IPS-NIHi11 (cell line): ENCODE data around the gene KLHDC10.
"Not testable (repeated sequence)": the region's sequence is repeated elsewhere in the genome, so short reads cannot be mapped to it uniquely, and the experiment has no call there.

Source experiments
- DNase-seq: peaks from one replicate; pipeline ENCODE4 v3.0.0; 2012; ENCODE audit warnings: mixed read lengths, low spot score

KLHDC10 gene

DNA sequence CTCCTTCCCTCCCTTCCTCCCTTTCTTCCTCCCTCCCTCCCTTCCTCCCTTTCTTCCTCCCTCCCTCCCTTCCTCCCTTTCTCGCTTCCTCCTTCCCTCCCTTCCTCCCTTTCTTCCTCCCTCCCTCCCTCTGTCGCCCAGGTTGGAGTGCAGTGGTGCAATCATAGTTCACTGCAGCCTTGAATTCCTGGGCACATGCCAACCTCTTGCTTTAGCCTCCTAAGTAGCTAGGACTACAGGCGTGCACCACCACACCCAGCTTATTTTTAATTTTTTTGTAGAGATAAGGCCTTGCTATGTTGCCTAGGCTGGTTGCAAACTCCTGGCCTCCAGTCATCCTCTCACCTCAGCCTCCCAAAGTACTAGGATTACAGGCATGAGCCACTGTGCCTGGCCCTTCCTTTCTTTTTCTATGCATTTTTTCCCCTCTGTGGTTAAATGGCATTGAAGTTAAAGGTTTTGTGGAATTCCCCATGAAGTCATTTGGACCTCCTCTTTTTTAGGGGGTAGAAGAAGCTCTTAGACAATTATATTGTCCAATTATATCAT is 9.6 kb downstream of the KLHDC10 start:
- DNase-seq, result no peak

DNA sequence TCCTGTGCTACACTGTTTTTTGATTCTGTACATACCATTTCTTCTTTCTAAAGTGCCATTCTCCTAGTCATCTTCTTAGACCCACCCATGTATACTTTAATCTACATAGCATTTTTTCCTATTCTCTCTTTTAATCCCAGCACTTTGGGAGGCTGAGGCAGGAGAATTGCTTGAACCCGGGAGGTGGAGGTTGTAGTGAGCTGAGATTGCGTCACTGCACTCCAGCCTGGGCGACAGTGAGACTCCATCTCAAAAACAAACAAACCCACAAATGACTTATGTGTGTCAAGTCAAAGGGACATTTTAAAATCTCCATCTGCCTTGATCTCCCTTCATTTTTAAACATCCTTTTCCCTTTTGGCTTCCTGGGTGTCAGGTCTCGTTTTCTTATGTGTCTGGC is 13.2 kb downstream of the KLHDC10 start:
- not testable (repeated sequence) for DNase-seq

DNA sequence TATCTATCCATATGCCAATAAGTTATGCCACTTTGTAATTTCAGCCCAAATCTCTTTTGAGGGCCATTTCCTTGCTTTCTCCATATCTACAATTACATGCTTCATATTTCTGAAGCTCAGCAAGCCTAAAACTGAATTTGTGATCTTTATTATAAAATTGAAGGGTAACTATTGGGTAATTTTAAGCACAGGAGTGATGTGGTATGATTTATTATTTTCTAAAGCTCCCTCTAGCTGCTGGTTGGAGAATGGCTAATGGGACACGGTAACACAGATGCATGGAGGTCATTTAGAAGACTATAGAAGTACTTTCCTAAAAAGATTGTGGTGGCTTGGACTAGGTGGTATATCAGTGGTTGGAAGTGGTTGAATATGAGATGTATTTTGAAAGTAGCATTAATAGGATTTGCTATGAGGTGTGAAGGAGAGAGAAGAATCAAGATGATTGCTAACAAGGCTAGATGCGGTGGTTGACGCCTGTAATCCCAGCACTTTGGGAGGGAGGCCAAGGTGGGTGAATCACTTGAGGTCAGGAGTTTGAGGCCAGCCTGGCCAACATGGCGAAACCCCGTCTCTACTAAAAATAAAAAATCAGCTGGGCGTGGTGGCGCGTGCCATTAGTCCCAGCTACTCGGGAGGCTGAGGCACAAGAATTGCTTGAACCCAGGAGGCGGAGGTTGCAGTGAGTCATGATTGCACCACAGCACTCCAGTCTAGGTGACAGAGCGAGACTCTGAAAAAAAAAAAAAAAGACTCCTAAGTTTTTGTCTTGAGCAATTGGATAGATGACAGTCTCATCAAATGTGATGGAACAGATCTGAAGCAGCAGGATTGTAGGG is 13.9 kb downstream of the KLHDC10 start:
- DNase-seq, result peak; percentile 10

DNA sequence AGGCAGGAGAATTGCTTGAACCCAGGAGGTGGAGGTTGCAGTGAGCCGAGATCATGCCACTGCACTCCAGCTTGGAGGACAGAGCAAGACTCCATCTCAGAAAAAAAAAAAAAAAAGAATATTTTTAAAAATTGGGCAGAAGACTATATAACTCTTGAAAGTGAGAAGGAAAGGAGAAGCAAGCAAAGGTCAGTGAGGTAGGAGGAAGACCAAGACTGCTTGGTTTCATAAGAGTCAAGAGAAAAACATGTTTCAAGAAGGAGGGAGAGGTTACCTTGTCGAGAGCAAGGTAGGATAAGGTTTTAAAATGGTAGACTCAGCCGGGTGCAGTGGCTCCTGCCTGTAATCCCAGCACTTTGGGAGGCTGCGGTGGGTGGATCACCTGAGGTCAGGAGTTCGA is 14.9 kb downstream of the KLHDC10 start:
- not testable (repeated sequence) for DNase-seq

DNA sequence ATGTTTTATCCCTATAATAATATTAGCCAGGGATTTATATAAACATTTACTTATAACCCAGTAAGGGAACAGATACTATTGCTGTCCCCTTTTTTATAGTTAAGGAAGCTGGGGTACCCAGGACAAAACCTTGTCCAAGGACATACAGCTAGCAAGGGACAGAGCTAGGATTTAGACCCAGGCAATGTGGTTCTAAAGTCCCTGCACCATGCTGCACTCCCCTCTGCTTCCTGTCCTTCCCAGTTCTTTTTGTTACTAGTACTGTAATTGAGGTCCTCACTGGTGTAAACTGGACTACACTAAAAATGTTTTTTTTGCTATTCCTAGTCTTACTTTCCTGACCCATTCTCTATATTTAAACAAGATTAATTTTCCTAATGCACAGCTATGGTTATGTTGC is 16.6 kb downstream of the KLHDC10 start:
- DNase-seq, result no peak

DNA sequence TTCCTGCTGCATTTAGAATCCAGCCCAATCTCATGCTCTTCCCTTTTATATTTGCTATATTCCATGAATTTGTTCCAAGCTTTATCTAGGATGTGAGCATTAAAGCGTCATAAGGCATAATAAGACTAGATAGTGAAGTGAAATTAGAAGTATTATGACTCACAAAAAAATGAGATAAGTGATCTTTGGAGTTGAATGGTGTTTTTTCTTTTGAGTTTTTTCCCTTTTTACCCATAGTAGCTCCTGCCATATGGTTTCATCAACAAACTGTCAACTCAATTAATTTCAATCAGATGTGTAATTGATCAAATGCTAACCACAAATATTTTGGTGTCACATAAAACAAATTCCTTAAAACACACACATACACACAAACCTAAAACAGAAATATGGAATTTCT is 17.0 kb downstream of the KLHDC10 start:
- no peak for DNase-seq

DNA sequence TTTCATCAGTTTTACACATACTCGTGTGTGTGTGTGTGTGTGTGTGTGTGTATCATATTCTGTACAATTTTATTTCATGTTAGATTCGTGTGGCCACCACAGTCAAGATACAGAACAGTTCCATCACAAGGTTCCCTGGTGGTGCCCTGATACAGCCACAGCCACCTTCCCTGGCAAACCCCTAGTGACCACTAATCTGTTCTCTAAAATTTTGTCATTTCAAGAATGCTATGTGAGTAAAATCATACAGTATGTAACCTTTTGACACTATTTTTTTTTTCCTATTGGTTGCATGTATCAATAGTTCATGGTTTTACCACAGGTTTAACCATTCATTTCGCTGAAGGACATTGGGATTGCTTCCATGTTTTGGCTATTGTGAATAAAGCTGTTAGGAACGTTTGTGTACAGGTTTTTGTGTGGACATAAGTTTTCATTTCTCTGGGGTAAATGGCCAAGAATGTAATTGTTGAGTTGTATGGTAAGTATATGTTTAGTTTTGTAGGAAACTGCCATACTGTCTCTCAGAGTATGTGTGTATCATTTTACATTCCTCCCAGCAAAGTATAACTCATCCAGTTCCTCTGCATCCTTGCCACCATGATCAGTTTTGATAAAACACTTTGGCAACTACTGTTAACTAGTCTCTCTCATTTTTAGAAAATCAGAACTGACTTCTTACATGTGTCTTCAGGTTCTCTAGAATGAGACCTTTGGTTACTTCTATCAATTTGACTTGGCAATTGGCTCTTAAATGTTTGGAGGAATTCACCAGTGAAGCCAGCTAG is 20.6 kb downstream of the KLHDC10 start:
- DNase-seq, result no peak

DNA sequence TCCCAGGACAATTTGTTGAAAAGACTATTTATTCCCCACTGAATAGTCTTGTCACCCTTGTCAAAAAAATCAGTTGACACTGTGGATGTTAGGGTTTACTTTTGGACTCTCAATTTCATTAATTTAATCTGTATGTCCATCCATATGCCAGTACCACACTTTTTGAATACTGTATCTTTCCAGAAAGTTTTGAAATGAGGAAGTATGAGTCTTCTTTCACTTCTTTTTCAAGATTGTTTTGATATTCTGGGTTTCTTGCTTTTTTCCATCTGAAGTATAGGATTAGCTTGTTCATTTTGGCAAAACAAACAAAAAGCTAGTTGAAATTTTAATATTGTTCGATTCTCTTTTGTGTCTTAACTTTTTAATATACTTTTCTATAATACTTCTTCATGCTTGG is 21.7 kb downstream of the KLHDC10 start:
- no peak for DNase-seq

DNA sequence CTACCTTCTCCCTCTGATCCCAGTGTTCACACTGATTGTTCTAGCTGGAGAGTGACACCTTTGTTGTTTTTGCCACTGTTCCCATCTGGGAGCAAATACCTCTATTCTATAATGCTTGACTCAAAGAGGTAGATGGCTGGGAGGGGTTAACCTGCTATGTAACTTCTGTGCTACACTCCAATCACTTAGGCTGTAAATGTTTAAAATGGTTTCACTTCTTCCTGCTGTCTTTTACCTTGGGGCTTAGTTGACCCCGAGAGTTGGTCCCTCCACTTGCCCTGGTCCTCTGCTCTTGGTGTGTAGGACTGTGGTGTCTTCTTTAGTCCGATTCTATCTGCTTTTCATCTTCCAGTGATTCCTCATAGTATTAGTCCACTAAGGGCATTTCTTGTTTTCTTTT is 22.3 kb downstream of the KLHDC10 start:
- DNase-seq, result no peak

DNA sequence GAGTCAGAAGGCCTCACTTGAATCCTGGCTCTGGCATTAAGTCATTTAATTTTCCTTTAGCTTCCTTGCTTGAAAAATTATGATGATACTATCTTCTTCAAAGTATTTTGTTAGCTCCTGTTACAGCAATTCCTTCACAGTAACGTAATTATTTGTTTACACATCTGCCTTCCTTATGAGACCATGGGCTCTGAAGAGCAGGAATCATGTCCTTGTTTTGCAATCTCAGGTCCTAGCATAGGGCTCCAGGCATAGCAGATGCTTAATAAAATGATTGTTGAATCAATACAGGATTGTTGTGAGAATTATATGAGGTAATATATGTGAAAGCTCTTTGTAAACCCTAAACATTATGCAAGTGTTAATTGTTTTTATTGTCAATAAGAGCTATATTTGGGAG is 25.5 kb downstream of the KLHDC10 start:
- no peak for DNase-seq

DNA sequence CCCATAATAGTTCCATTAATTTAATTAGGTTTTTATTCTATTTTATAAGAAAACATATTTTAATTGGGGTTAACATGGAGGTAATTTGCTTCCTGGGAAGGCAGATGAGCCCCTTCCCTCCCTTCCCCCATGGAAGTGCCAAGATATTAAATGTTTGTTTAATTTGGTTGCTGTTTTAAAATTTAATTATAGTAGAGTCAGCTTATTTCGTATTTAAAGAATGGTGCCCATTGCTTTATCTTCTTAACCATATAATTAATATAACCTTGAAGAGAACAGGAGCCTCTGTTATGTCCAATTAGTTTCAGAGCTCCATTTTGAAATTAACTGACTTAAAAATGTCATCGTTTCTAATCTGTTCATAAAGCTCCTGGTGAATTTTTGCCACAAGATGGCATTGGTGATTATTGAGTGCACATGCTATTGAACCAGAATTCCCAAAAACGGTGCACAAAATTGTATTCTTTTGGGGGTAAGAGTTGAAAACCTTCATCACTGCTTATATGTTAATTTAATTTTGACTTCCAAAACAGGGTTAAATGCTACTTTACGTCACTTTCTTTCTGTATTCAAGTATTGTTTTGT is 26.0 kb downstream of the KLHDC10 start:
- no peak for DNase-seq

DNA sequence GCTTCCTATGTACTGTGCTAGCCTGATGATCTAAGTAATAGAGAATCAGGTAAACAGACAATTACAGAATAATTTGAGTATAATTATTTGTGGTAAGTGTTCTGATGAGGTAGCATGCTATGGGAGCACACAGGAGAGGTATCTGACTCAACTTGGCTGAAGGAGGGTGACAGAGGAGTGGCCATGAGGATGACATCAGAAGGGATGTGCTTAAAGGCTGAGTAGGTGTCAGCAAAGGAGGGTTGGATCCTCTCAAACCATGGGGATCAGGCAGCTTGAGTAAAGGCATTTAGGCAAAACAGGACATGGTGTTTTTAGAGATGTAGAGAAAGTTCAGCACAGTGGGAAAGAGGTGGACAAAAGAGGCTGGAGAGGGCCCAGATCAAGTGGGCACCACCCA is 29.0 kb downstream of the KLHDC10 start:
- DNase-seq, result no peak

DNA sequence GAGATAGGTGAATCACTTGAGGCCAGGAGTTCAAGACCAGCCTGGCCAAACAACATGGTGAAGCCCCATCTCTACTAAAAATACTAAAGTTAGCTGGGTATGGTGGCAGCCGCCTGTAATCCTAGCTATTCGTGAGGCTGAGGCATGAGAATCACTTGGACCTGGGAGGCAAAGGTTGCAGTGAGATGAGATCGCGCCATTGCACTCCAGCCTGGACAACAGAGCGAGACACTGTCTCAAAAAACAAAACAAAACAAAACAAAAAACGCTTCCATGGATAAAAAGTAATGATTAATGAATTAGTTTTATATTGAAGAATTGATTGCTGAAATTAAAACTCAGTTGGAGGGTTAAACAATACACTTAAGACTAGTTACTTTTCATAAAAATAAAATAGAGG is 32.3 kb downstream of the KLHDC10 start:
- no peak for DNase-seq

DNA sequence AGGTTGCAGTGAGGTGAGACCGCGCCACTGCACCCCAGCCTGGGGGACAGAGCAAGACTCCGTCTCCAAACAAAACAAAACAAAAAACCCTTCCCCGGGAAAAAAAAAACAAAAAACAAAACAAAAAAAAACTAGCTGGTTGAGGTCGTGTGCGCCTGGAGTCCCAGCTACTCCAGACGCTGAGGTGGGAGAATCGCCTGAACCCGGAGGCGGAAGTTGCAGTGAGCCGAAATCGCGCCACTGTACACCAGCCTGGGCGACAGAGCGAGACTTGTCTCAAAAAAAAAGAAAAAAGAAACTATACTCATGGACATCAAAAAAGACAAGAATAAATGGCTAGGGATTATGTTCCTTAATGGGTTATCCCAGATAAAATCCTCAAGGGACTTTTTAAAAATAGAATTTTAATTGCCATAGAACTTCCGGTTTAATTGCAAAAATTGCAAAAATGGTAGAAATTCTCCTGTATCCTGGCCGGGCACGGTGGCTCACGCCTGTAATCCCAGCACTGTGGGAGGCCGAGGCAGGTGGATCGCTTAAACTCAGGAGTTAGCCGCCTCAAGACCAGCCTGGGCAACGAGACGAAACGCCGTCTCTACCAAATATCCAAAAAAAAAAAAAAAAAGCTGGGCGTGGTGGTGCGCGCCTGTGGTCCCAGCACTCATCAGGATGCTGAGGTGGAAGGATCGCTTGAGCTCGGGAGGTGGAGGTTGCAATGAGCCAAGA is 37.8 kb downstream of the KLHDC10 start:
- no peak for DNase-seq

DNA sequence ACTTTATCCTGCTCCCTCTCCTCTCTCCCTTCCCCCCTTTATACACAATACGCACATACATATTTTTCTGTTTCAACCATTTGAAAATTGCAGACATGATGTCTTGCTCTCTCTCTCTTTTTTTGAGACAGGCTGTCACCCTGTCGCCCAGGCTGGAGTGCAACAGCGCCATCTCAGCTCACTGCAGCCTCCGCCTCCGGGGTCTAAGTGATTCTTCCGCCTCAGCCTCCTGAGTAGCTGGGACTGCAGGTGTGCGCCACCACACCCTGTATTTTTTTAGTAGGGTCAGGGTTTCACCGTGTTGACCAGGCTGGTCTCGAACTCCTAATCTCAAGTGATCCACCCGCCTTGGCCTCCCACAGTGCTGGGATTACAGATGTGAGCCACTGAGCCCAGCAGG is 38.5 kb downstream of the KLHDC10 start:
- no peak for DNase-seq

DNA sequence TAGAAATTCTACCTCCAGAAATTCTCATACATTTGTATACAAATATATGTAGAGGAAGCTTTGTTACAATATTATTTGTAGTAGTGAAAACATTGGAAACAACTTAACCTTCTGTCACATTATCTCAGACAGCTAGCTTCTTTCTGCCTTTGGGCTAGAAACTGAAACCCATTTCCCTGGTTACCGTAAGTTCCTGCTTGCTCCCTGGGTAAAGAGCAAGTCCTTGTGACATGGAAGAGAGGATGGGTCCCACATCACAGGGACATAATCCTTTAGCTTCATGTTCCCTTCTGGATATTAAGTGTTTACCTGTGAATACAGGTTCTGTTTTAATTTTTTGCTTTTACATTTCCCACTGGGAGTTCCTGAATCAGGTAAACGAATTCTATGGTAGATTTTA is 41.8 kb downstream of the KLHDC10 start:
- DNase-seq, result no peak

DNA sequence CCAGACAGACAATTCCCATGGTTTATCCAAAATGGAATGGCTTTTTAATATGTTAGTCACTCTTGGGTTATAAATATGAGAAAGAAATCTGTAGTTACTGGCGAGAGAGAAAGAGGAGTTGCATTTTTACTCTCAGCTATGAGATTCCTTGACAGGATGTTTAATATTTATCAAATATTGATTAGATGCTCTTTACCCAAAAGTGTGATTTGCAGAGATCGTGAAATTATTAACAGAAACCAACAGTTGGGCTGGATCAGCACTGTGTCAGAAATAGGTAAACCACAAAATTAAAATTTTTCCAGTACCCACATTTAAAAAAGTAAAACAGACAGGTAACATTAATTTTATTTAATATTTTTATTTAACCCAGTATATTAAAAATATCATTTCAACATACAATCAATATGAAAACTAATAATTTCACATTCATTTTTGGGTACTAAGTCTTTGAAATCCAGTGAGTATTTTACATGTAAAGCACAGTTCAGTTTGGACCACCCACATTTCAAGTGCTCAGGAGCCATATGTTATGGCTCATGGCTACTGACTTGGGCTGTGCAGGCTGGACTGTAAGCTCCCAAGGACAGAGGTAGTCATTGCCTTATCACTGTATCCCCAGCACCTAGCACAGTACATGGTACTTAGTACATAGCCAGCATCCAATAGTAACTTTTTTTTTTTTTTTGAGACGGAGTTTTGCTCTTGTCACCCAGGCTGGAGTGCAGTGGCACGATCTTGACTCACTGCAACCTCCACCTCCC is 42.5 kb downstream of the KLHDC10 start:
- no peak for DNase-seq

DNA sequence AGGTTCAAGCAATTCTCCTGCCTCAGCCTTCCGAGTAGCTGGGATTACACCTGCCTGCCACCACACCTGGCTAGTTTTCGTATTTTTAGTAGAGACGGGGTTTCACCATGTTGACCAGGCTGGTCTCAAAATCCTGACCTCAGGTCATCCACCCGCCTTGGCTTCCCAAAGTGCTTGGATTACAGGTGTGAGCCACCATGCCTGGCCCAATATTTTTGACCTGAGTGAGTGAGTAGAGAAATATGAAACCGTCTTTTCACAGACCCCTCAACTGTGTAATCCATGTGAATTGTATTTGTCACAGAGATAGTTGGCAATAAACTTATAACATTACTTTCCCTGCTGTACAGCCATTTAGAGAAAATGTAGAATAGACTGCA is 43.1 kb downstream of the KLHDC10 start:
- DNase-seq, result not testable (repeated sequence)

DNA sequence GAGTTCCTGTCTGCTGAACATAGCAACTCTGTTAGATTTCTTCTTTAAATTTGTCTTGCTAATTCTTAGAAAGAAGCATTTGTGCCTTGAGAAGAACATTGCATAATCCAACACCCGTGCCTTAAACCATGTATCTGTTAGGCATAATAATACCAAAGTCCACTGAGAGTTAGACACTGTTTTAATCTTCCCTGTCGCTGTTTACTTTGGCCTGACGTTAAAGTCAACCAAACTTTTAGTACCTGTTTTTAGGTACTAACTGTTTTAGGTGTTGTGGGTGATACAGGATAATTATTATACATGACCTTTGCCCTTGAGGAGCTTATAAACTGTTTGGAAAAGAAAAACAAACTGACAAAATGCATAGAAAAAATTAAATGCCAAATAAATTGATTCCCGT is 43.6 kb downstream of the KLHDC10 start:
- DNase-seq, result no peak

DNA sequence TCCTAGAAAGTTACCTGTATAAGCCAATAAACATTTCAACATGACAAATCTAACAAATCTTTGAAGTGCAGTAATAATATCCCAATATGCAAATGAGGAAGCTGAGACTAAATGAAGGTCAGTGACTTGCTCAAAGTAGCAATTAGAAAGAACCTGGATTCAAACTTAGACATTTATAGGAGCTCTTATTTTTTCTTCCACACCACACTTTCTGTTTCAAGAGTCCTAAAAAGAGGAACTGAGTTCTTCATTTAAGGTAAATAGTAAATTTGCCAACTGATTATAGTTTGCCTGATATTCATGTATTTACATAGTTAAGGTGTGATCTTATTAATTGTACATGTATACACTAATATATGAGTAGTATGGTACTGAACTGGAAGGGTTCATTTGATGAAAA is 44.0 kb downstream of the KLHDC10 start:
- no peak for DNase-seq

DNA sequence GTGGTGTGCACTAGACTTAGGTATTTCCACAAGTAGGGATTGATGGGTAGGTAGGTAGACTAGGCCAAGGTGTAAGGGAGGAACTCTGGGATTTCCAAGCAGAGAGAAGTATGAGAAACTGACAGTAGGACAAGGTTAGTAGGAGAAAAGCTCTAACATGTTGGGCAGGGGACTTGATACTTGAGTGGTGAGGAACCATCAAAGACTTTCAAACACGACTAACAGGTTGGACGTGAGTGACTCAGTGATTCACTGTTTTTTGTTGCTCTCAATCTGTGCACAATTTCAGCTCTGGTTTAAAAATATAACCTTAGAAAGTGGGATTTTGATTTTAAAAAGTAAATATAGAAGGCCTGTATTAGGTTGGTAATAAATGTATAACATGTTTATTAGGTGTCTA is 44.4 kb downstream of the KLHDC10 start:
- DNase-seq, result no peak
